Panc1 (cell line): ENCODE measurements around the gene CES4A.

Source experiments
- CTCF ChIP-seq: fragments of 450-650 bp; IDR thresholded peaks from 2 replicates; pipeline ENCODE4 v1.5.1; 2017; ENCODE audit warnings: mild to moderate bottlenecking
- POLR2AphosphoS5 ChIP-seq: IDR thresholded peaks from 2 replicates; pipeline ENCODE4 v1.6.1; 2012; ENCODE audit warnings: mild to moderate bottlenecking, low read depth, low read length, moderate library complexity
- REST ChIP-seq, 2 experiments: IDR thresholded peaks; 2 replicates each; pipeline ENCODE4 v1.6.1; 2011 to 2012; ENCODE audit warnings: low read depth in 2 of 2, control low read depth in 1 of 2, low read length in 1 of 2, mild to moderate bottlenecking in 1 of 2, moderate library complexity in 1 of 2; ENCODE audit not compliant: insufficient read depth in 1 of 2

GRCh38 chr16:66948134-66948836 lies 40.1 kb upstream of the CES4A start:
- no peak for TF ChIP-seq REST (IDR thresholded peaks at IDR 0.05; ENCODE audit: insufficient read depth in 1 of 2, low read depth in 2 of 2, low read length in 1 of 2)
- no peak for TF ChIP-seq POLR2AphosphoS5
- TF ChIP-seq CTCF, result no peak
